RWPE2 (cell line): ENCODE data around the gene RNF111.

ENCODE experiments used
- ATAC-seq: fragments of 200-7000 bp; cut with Tn5 transposase; 3 replicates; pipeline ENCODE4 v1.9.1; 2021; ENCODE audit warnings: low read depth
- DNase-seq: peaks from one replicate; pipeline ENCODE4 v3.0.0-alpha.2; 2020; ENCODE audit warnings: low spot score
- H3K27ac ChIP-seq: fragments of 450-650 bp; 2 replicates; pipeline ENCODE4 v1.5.1; 2017; ENCODE audit warnings: mild to moderate bottlenecking; ENCODE audit not compliant: poor library complexity, severe bottlenecking
- H3K27me3 ChIP-seq: fragments of 250-450 bp; sonication (Bioruptor Pico); 2 replicates; pipeline ENCODE4 v1.5.1; 2021; ENCODE audit warnings: mild to moderate bottlenecking, moderate library complexity; ENCODE audit not compliant: insufficient read depth, poor library complexity, severe bottlenecking
- H3K36me3 ChIP-seq: fragments of 250-450 bp; sonication (Bioruptor Pico); 2 replicates; pipeline ENCODE4 v1.5.1; 2020; ENCODE audit warnings: low read depth, mild to moderate bottlenecking, moderate library complexity
- H3K4me1 ChIP-seq: fragments of 250-450 bp; sonication (Bioruptor Pico); 2 replicates; pipeline ENCODE4 v1.5.1; 2021; ENCODE audit warnings: mild to moderate bottlenecking, moderate library complexity; ENCODE audit not compliant: insufficient read depth, poor library complexity, severe bottlenecking
- H3K4me3 ChIP-seq: fragments of 250-450 bp; sonication (Bioruptor Pico); 2 replicates; pipeline ENCODE4 v1.5.1; 2021; ENCODE audit warnings: mild to moderate bottlenecking, moderate library complexity; ENCODE audit not compliant: severe bottlenecking
- H3K9me3 ChIP-seq: fragments of 250-450 bp; sonication (Bioruptor Pico); 2 replicates; pipeline ENCODE4 v1.5.1; 2021; ENCODE audit warnings: mild to moderate bottlenecking, moderate library complexity; ENCODE audit not compliant: severe bottlenecking
- CTCF ChIP-seq: fragments of 450-650 bp; IDR thresholded peaks from one replicate; pipeline ENCODE4 v1.5.1; 2017; ENCODE audit warnings: mild to moderate bottlenecking, moderate library complexity; ENCODE audit not compliant: poor library complexity, severe bottlenecking

The RNF111 gene

GRCh38 chr15:59048897-59049296 lies 61.4 kb downstream of the RNF111 start:
- H3K4me3 ChIP-seq = no peak overlapping the region
- H3K36me3 ChIP-seq = peaks cover 33% of the 10 kb centered on the region
- DNase-seq (no peak), ATAC-seq (no peak)
- H3K27me3 ChIP-seq = no peaks in the 10 kb centered on the region
- no peak for TF ChIP-seq CTCF
- no peaks in the 10 kb centered on the region for H3K4me1 ChIP-seq
- no peak overlapping the region for H3K27ac ChIP-seq
- H3K9me3 ChIP-seq = no peaks in the 10 kb centered on the region

- H3K27ac ChIP-seq = no peak overlapping the region
- no peaks in the 10 kb centered on the region for H3K4me1 ChIP-seq
- H3K4me3 ChIP-seq = no peak overlapping the region
- ATAC-seq = no peak
- no peak for TF ChIP-seq CTCF
- H3K27me3 ChIP-seq = no peaks in the 10 kb centered on the region
- no peak for DNase-seq
- peaks cover 63% of the 10 kb centered on the region for H3K36me3 ChIP-seq
- H3K9me3 ChIP-seq = no peaks in the 10 kb centered on the region
Observed at GRCh38 chr15:59051873-59052861, 64.7 kb downstream of the RNF111 start.

- DNase-seq = no peak
- no peak overlapping the region for H3K27ac ChIP-seq
- H3K36me3 ChIP-seq = peaks cover 66% of the 10 kb centered on the region
- no peaks in the 10 kb centered on the region for H3K4me1 ChIP-seq
- ATAC-seq = no peak
- no peak for TF ChIP-seq CTCF
- H3K9me3 ChIP-seq = no peaks in the 10 kb centered on the region
- no peak overlapping the region for H3K4me3 ChIP-seq
- H3K27me3 ChIP-seq = no peaks in the 10 kb centered on the region
Observed at GRCh38 chr15:59052915-59053407, 65.5 kb downstream of the RNF111 start.

GRCh38 chr15:59053482-59053881 lies 66.0 kb downstream of the RNF111 start:
- Histone ChIP-seq H3K4me3 (no peak overlapping the region), H3K36me3 (peaks cover 66% of the 10 kb centered on the region), H3K9me3 (no peaks in the 10 kb centered on the region), H3K4me1 (no peaks in the 10 kb centered on the region), H3K27ac (no peak overlapping the region), H3K27me3 (no peaks in the 10 kb centered on the region)
- no peak for TF ChIP-seq CTCF
- ATAC-seq (no peak), DNase-seq (no peak)
